Measurements from ENCODE around the gene ATP6V0A1. TPM values are rescaled to one million over a fixed set of nuclear protein-coding genes. Genes with fewer than 3 reads are reported as not detected.
"Not testable (repeated sequence)": the region's sequence is repeated elsewhere in the genome, so short reads cannot be mapped to it uniquely, and the experiment has no call there.

ATP6V0A1 gene
- total RNA-seq, 1 experiment from 2014 or later = 55.2 TPM

DNA sequence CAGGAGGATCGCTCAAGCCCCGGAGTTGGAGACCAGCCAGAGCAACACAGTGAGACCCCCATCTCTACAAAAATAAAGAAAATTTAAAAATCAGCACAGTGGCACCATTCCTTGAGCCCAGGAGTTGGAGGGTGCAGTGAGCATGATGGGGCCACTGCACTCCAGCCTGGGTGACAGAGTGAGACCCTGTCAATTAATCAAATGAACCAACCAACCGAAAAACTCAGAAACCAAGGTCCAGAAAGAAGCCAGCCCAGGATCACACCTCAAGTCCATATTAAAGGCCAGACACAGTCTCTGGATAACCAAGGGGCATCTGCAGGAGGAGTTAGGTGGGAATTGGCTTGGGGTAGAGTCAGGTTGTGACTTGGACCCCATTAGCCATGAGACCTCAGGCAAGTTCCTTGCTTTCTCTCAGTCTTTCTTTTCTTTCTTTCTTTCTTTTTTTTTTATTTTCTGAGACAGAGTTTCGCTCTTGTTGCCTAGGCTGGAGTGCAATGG, 96.5 kb downstream of the ATP6V0A1 start:
- ChIA-PET CTCF (interaction anchor here (0.6 to 2.6 kb wide), 11 partner anchors 9 to 535 kb away, joined by 3 to 22 read pairs (median 5); partner anchors contain the start of genes CNTNAP1, NKIRAS2 and PSMC3IP), POLR2A (interaction anchor here (0.6 to 1.3 kb wide), 4 partner anchors 15 to 128 kb away, joined by 3 to 4 read pairs (median 3); partner anchors contain the start of gene TUBG1)
- ATAC-seq (no peak), DNase-seq (ENCODE audit: low spot score) (no peak)
- TF ChIP-seq ZNF416 (CRISPR knock-in tag; IDR thresholded peaks at IDR 0.05) (no peak), GTF2I (CRISPR knock-in tag; conservative IDR thresholded peaks at IDR 0.05) (peak; percentile 58; the same call in 1 of the 2 replicates), ZNF121 (CRISPR knock-in tag; IDR thresholded peaks at IDR 0.05) (peak; percentile 86; the same call in 1 of the 2 replicates)
- TF ChIP-seq, protein P1, sequence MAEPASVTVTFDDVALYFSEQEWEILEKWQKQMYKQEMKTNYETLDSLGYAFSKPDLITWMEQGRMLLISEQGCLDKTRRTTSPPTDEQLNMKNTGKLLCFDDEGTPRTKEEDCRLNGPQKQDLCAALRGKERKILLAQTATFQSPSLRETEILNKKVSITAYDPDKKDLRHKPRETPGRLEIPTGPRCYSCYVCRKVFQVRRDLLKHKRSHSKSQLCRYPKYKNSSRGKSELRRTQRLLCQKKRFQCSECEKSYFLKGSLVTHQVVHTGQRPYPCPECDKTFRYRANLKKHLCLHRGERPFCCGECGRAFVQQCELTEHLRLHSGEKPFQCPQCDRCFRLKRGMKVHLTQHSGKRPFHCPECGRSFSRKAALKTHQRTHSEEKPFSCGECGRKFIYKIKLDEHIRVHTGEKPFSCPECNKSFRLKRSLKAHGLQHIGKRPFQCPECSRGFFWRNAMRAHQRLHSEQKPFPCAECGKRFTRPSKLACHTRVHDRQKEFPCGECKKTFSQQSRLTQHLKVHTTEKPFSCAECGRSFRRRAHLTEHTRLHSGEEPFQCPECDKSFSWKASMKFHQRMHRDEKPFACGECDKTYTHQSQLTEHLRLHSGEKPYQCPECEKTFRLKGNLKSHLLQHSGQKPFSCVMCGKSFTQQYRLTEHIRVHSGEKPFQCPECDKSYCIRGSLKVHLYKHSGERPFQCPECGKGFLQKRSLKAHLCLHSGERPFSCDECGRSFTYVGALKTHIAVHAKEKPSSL (CRISPR knock-in tag; conservative IDR thresholded peaks at IDR 0.05) = no peak
- TF ChIP-seq, protein P2, sequence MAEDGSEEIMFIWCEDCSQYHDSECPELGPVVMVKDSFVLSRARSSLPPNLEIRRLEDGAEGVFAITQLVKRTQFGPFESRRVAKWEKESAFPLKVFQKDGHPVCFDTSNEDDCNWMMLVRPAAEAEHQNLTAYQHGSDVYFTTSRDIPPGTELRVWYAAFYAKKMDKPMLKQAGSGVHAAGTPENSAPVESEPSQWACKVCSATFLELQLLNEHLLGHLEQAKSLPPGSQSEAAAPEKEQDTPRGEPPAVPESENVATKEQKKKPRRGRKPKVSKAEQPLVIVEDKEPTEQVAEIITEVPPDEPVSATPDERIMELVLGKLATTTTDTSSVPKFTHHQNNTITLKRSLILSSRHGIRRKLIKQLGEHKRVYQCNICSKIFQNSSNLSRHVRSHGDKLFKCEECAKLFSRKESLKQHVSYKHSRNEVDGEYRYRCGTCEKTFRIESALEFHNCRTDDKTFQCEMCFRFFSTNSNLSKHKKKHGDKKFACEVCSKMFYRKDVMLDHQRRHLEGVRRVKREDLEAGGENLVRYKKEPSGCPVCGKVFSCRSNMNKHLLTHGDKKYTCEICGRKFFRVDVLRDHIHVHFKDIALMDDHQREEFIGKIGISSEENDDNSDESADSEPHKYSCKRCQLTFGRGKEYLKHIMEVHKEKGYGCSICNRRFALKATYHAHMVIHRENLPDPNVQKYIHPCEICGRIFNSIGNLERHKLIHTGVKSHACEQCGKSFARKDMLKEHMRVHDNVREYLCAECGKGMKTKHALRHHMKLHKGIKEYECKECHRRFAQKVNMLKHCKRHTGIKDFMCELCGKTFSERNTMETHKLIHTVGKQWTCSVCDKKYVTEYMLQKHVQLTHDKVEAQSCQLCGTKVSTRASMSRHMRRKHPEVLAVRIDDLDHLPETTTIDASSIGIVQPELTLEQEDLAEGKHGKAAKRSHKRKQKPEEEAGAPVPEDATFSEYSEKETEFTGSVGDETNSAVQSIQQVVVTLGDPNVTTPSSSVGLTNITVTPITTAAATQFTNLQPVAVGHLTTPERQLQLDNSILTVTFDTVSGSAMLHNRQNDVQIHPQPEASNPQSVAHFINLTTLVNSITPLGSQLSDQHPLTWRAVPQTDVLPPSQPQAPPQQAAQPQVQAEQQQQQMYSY (CRISPR knock-in tag; IDR thresholded peaks at IDR 0.05) = no peak
- no peaks in the 10 kb centered on the region for H3K9me3 Mint-ChIP-seq
- H3K27me3 Mint-ChIP-seq (ENCODE audit: low read depth) = no peaks in the 10 kb centered on the region
- peaks cover 12% of the 10 kb centered on the region for H3K4me1 Mint-ChIP-seq
- H3K4me3 Mint-ChIP-seq = peak overlapping the region; percentile 85
- H3K27ac Mint-ChIP-seq = no peak overlapping the region
- H3K36me3 Mint-ChIP-seq = no peaks in the 10 kb centered on the region

DNA sequence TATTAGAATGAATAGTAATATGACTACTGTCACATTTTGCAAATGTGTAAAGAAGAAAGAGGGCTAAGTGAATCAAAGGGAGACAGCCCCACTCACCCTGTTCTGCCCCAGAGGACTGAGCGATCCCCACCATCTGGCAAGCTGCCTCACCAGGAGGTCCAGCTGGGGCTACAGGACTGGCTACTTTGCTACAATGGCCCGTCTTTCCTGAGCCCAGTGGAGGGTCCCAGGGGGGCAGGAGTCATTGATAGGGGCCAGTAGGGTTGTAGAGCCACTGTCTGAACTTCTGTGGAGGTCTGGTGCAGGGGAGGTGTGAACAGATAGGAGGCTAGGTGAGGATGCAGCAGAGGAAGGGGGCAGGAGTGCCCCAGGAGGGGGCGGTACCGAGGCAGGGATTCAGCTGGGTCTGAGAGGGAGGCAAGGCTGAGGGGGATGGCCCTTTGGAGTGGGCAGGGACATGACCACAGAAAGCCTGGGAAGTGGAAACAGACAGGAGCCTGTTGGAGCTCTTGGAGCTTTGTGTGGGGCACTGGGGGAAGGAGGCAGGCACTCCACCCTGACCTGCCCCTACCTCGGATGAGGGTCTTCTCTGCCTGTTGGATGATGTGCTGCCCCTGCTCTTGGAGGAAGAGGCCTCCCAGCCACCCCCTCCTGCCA, 97.4 kb downstream of the ATP6V0A1 start:
- peak; percentile 75 for ATAC-seq
- not testable (repeated sequence) for H3K9me3 Mint-ChIP-seq, H3K36me3 Mint-ChIP-seq

DNA sequence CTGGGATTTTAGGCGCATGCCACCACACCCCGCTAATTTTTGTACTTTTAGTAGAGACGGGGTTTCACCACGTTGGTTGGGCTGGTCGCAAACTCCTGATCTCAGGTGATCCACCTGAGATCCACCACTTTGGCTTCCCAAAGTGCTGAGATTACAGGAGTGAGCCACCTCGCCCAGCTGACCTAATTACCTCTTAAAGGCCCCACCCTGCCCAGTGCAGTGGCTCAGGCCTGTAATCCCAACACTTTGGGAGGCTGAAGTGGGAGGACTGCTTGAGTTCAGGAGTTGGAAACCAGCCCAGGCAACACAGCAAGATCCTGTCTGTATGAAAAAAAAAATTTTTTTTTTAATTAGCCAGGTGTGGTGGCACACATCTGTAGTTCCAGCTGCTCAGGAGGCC, 100.4 kb downstream of the ATP6V0A1 start:
- ChIA-PET POLR2A (no interaction called here), CTCF (interaction anchor here (1.3 kb wide), 1 partner anchor 19 kb away, joined by 4 read pairs; no protein-coding TSS in a partner anchor)
- no peaks in the 10 kb centered on the region for H3K27me3 Mint-ChIP-seq (ENCODE audit: low read depth)
- DNase-seq (ENCODE audit: low spot score) (no peak), ATAC-seq (no peak)
- H3K4me3 Mint-ChIP-seq = no peak overlapping the region
- H3K27ac Mint-ChIP-seq = no peak overlapping the region
- H3K4me1 Mint-ChIP-seq = peaks cover 21% of the 10 kb centered on the region
- H3K9me3 Mint-ChIP-seq = no peaks in the 10 kb centered on the region
- no peaks in the 10 kb centered on the region for H3K36me3 Mint-ChIP-seq
- TF ChIP-seq GTF2I (CRISPR knock-in tag; conservative IDR thresholded peaks at IDR 0.05) (no peak), GABPB1 (CRISPR knock-in tag; IDR thresholded peaks at IDR 0.05) (no peak), ZNF317 (CRISPR knock-in tag; IDR thresholded peaks at IDR 0.05; ENCODE audit: borderline replicate concordance, low read depth) (no peak), ZNF416 (CRISPR knock-in tag; IDR thresholded peaks at IDR 0.05) (no peak), SOX15 (CRISPR knock-in tag; IDR thresholded peaks at IDR 0.05) (no peak), MYBL2 (CRISPR knock-in tag; IDR thresholded peaks at IDR 0.05) (no peak), TP53 (CRISPR knock-in tag; IDR thresholded peaks at IDR 0.05) (no peak), KAT7 (CRISPR knock-in tag; IDR thresholded peaks at IDR 0.05; ENCODE audit: borderline replicate concordance) (no peak), FOXK1 (CRISPR knock-in tag; IDR thresholded peaks at IDR 0.05) (no peak)
- TF ChIP-seq, protein P3, sequence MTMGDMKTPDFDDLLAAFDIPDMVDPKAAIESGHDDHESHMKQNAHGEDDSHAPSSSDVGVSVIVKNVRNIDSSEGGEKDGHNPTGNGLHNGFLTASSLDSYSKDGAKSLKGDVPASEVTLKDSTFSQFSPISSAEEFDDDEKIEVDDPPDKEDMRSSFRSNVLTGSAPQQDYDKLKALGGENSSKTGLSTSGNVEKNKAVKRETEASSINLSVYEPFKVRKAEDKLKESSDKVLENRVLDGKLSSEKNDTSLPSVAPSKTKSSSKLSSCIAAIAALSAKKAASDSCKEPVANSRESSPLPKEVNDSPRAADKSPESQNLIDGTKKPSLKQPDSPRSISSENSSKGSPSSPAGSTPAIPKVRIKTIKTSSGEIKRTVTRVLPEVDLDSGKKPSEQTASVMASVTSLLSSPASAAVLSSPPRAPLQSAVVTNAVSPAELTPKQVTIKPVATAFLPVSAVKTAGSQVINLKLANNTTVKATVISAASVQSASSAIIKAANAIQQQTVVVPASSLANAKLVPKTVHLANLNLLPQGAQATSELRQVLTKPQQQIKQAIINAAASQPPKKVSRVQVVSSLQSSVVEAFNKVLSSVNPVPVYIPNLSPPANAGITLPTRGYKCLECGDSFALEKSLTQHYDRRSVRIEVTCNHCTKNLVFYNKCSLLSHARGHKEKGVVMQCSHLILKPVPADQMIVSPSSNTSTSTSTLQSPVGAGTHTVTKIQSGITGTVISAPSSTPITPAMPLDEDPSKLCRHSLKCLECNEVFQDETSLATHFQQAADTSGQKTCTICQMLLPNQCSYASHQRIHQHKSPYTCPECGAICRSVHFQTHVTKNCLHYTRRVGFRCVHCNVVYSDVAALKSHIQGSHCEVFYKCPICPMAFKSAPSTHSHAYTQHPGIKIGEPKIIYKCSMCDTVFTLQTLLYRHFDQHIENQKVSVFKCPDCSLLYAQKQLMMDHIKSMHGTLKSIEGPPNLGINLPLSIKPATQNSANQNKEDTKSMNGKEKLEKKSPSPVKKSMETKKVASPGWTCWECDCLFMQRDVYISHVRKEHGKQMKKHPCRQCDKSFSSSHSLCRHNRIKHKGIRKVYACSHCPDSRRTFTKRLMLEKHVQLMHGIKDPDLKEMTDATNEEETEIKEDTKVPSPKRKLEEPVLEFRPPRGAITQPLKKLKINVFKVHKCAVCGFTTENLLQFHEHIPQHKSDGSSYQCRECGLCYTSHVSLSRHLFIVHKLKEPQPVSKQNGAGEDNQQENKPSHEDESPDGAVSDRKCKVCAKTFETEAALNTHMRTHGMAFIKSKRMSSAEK (CRISPR knock-in tag; IDR thresholded peaks at IDR 0.05; ENCODE audit: borderline replicate concordance) = no peak
- TF ChIP-seq, protein P4, sequence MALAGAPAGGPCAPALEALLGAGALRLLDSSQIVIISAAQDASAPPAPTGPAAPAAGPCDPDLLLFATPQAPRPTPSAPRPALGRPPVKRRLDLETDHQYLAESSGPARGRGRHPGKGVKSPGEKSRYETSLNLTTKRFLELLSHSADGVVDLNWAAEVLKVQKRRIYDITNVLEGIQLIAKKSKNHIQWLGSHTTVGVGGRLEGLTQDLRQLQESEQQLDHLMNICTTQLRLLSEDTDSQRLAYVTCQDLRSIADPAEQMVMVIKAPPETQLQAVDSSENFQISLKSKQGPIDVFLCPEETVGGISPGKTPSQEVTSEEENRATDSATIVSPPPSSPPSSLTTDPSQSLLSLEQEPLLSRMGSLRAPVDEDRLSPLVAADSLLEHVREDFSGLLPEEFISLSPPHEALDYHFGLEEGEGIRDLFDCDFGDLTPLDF (CRISPR knock-in tag; IDR thresholded peaks at IDR 0.05) = no peak
- TF ChIP-seq, protein P5, sequence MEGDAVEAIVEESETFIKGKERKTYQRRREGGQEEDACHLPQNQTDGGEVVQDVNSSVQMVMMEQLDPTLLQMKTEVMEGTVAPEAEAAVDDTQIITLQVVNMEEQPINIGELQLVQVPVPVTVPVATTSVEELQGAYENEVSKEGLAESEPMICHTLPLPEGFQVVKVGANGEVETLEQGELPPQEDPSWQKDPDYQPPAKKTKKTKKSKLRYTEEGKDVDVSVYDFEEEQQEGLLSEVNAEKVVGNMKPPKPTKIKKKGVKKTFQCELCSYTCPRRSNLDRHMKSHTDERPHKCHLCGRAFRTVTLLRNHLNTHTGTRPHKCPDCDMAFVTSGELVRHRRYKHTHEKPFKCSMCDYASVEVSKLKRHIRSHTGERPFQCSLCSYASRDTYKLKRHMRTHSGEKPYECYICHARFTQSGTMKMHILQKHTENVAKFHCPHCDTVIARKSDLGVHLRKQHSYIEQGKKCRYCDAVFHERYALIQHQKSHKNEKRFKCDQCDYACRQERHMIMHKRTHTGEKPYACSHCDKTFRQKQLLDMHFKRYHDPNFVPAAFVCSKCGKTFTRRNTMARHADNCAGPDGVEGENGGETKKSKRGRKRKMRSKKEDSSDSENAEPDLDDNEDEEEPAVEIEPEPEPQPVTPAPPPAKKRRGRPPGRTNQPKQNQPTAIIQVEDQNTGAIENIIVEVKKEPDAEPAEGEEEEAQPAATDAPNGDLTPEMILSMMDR (IDR thresholded peaks at IDR 0.05) = no peak

More for the DNA sequence above, 97.4 kb downstream of the ATP6V0A1 start:
- H3K27ac Mint-ChIP-seq; H3K4me1 Mint-ChIP-seq; POLR2A ChIA-PET; H3K27me3 Mint-ChIP-seq (ENCODE audit: low read depth): not testable (repeated sequence)
- peak overlapping the region; percentile 85 for H3K4me3 Mint-ChIP-seq
- DNase-seq (ENCODE audit: low spot score) = peak; percentile 77
- CTCF ChIA-PET = interaction anchor here (2.6 kb wide), 1 partner anchor 207 kb away, joined by 12 read pairs; no protein-coding TSS in a partner anchor
